ENCODE results near the gene ATP2C2. TPM values are rescaled to one million over a fixed set of nuclear protein-coding genes. Genes with fewer than 3 reads are reported as not detected.

Gene ATP2C2
- total and polyA plus RNA-seq, 9 of the 15 experiments (the other 6 are each of a cell fraction or from before 2014, with no cell fraction given) = 0.75 TPM; not detected in 8

DNA sequence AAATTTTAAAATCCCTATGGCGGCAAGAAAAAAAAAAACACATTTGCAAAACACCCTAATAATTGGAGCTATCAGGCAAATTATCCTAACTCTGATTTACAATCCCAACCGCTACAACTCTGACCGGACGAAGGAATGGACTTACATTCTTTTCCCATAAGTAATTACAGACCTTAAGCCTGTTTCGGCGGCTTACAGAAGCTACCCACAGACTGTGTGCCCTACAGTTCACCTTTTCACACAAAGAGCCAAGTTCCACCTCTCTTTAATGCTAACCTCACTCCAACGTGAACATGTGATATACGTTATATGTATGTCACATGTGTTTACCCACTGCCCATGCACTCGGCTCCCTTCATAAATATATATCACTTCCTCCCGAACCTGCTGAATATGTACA, 144.8 kb downstream of the ATP2C2 start:
- DNase-seq (ENCODE audit: extremely low read depth in 1 of 4, low spot score in 3 of 4) (no peak), ATAC-seq (no peak), FAIRE-seq (no peak)
- 69% methylated on average over 10 of the region's 10 CpGs for WGBS (ENCODE audit: insufficient coverage, low coverage, missing lambda C conversion rate)
- no TSS peak for BruUV-seq (replicated peaks)
- POLR2A ChIA-PET = interaction anchor here (0.6 to 1.7 kb wide), 2 partner anchors 8 to 1037 kb away, joined by 3 to 7 read pairs; partner anchors contain the start of gene MEAK7
- Histone ChIP-seq H2AFZ (ENCODE audit: low read depth, low read length) (no peak overlapping the region), H3K4me1 (replicated peaks in 1 of 2; ENCODE audit: control insufficient read depth in 2 of 2, insufficient read depth in 2 of 2, low read length in 2 of 2) (peaks cover 7 to 11% of the 10 kb centered on the region in 2 experiments; a peak in 4 of 5 replicates), H3K9me3 (replicated peaks; ENCODE audit: control insufficient read depth, insufficient read depth, low read depth, low read length) (no peaks in the 10 kb centered on the region), H3K79me2 (ENCODE audit: control insufficient read depth, insufficient read depth, low read length) (no peaks in the 10 kb centered on the region), H3K36me3 (ENCODE audit: control insufficient read depth, insufficient read depth, low read length) (no peaks in the 10 kb centered on the region), H3K4me2 (ENCODE audit: insufficient read depth, low read length) (no peak overlapping the region), H3K27me3 (ENCODE audit: control insufficient read depth in 2 of 2, insufficient read depth in 2 of 2, low read length in 2 of 2) (peaks cover 0 to 7% of the 10 kb centered on the region in 2 experiments; a peak in 1 of 5 replicates), H3K9ac (ENCODE audit: insufficient read depth in 1 of 2, low read depth in 2 of 2, low read length in 2 of 2) (no peak overlapping the region), H3K9me1 (ENCODE audit: control insufficient read depth, insufficient read depth, low read length) (no peaks in the 10 kb centered on the region), H3K27ac (ENCODE audit: extremely low read depth, low read depth, low read length) (no peak overlapping the region), H3K4me3 (no peak overlapping the region), H4K20me1 (replicated peaks; ENCODE audit: control insufficient read depth, insufficient read depth, low read length) (0 out of 2 replicates have a peak, but pooled peaks cover 4% of the 10 kb centered on the region)
- TF ChIP-seq HIVEP1 (CRISPR knock-in tag; IDR thresholded peaks at IDR 0.05) = no peak
- no peak for TF ChIP-seq GATA2 (CRISPR knock-in tag; IDR thresholded peaks at IDR 0.05)
- no peak for TF ChIP-seq GABPA (tag; conservative IDR thresholded peaks at IDR 0.05; ENCODE audit: low read depth)
- TF ChIP-seq, protein P1, sequence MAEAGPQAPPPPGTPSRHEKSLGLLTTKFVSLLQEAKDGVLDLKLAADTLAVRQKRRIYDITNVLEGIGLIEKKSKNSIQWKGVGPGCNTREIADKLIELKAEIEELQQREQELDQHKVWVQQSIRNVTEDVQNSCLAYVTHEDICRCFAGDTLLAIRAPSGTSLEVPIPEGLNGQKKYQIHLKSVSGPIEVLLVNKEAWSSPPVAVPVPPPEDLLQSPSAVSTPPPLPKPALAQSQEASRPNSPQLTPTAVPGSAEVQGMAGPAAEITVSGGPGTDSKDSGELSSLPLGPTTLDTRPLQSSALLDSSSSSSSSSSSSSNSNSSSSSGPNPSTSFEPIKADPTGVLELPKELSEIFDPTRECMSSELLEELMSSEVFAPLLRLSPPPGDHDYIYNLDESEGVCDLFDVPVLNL (CRISPR knock-in tag; IDR thresholded peaks at IDR 0.05; ENCODE audit: low read depth) = no peak
- TF ChIP-seq, protein P2, sequence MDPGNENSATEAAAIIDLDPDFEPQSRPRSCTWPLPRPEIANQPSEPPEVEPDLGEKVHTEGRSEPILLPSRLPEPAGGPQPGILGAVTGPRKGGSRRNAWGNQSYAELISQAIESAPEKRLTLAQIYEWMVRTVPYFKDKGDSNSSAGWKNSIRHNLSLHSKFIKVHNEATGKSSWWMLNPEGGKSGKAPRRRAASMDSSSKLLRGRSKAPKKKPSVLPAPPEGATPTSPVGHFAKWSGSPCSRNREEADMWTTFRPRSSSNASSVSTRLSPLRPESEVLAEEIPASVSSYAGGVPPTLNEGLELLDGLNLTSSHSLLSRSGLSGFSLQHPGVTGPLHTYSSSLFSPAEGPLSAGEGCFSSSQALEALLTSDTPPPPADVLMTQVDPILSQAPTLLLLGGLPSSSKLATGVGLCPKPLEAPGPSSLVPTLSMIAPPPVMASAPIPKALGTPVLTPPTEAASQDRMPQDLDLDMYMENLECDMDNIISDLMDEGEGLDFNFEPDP (CRISPR knock-in tag; IDR thresholded peaks at IDR 0.05) = no peak
- TF ChIP-seq CBX8 (IDR thresholded peaks at IDR 0.05; ENCODE audit: borderline replicate concordance, extremely low read depth, low read depth, low read length, poor library complexity, severe bottlenecking) = no peak
- no peak for TF ChIP-seq NUFIP1 (IDR thresholded peaks at IDR 0.05; ENCODE audit: partially characterized antibody)
- CTCF ChIA-PET (ENCODE audit: low intra/inter-chr PET ratio) = interaction anchor here (7.9 kb wide), 1 partner anchor 107 kb away, joined by 120 read pairs; the partner anchor contains the start of gene COTL1
- in situ Hi-C loops (cut with MboI) = loop anchor here (5.0 kb wide), 3 partner anchors 109 to 459 kb away; no protein-coding TSS in a partner anchor
- intact Hi-C loops (cut with micrococcal nuclease) = loop anchor here (5.0 kb wide), 1 partner anchor 39 kb away; no protein-coding TSS in a partner anchor

All from K562 (cell line).